IMR-90 (cell line): ENCODE results near the gene LEPROT. TPM values are rescaled to one million over a fixed set of nuclear protein-coding genes. Genes with fewer than 3 reads are reported as not detected.

Experiments
- ATAC-seq: fragments of 200-7000 bp; cut with Tn5 transposase; 2 replicates; pipeline ENCODE4 v1.9.1; 2020; ENCODE audit warnings: low read depth, mild to moderate bottlenecking, moderate library complexity
- BruUV-seq: library from RNA; stranded (reverse); fragments of 400-500 nt; replicated peaks from 2 replicates; lab custom pipeline; 2021; lab: Mats Ljungman, UMichigan
- CTCF ChIA-PET: fragments of 300-600 bp; formaldehyde crosslinking; extraction: SDS; loops from one replicate; lab custom pipeline; 2021; ENCODE audit warnings: antibody characterized with exemption; lab: Yijun Ruan, JAX
- POLR2A ChIA-PET: fragments of 300-600 bp; sonication (Branson Sonifier 250); formaldehyde crosslinking; loops from one replicate; lab custom pipeline; 2022; ENCODE audit warnings: antibody characterized with exemption; ENCODE audit not compliant: unreplicated experiment; lab: Charles Lee
- DNase-seq: peaks from one replicate; pipeline ENCODE4 v3.0.0; 2013
- H2AFZ ChIP-seq: replicated peaks from 2 replicates; pipeline ENCODE3; 2013; ENCODE audit warnings: low read length, mild to moderate bottlenecking; ENCODE audit not compliant: poor library complexity
- H2AK5ac ChIP-seq: 2 replicates; pipeline ENCODE4 v1.6.1; 2013; ENCODE audit warnings: low read depth, low read length, inconsistent platforms
- H2AK9ac ChIP-seq: replicated peaks from 2 replicates; pipeline ENCODE3; 2013; ENCODE audit warnings: mild to moderate bottlenecking, low read depth, low read length, moderate library complexity; ENCODE audit not compliant: poor library complexity
- H2BK120ac ChIP-seq: 2 replicates; pipeline ENCODE4 v1.6.1; 2013; ENCODE audit warnings: low read depth, low read length, inconsistent platforms
- H2BK15ac ChIP-seq: 3 replicates; pipeline ENCODE4 v1.6.1; 2013; ENCODE audit warnings: low read depth, low read length, inconsistent platforms
- H2BK20ac ChIP-seq: 2 replicates; pipeline ENCODE4 v1.6.1; 2013; ENCODE audit warnings: low read depth, mild to moderate bottlenecking, inconsistent platforms, low read length, moderate library complexity
- H2BK5ac ChIP-seq: 2 replicates; pipeline ENCODE4 v1.6.1; 2013; ENCODE audit warnings: mild to moderate bottlenecking, low read depth, low read length, inconsistent platforms; ENCODE audit not compliant: poor library complexity, severe bottlenecking
- H3K14ac ChIP-seq: replicated peaks from 2 replicates; pipeline ENCODE4 v1.6.1; 2013; ENCODE audit warnings: low read depth, low read length, inconsistent platforms
- H3K18ac ChIP-seq: 2 replicates; pipeline ENCODE4 v1.6.1; 2013; ENCODE audit warnings: low read depth, low read length, control low read depth
- H3K23ac ChIP-seq: 2 replicates; pipeline ENCODE4 v1.6.1; 2013; ENCODE audit warnings: low read depth, low read length, inconsistent platforms
- H3K27ac ChIP-seq: 2 replicates; pipeline ENCODE4 v1.5.1; 2013; ENCODE audit warnings: mild to moderate bottlenecking, control low read depth, low read length; ENCODE audit not compliant: insufficient read depth
- H3K27me3 ChIP-seq: 2 replicates; pipeline ENCODE4 v1.6.1; 2013; ENCODE audit warnings: low read length; ENCODE audit not compliant: control insufficient read depth, insufficient read depth
- H3K36me3 ChIP-seq: 2 replicates; pipeline ENCODE4 v1.6.1; 2013; ENCODE audit warnings: low read length, mixed read lengths; ENCODE audit not compliant: control insufficient read depth, insufficient read depth
- H3K4ac ChIP-seq: 2 replicates; pipeline ENCODE4 v1.6.1; 2013; ENCODE audit warnings: low read depth, low read length, inconsistent platforms
- H3K4me1 ChIP-seq: 2 replicates; pipeline ENCODE4 v1.6.1; 2013; ENCODE audit warnings: low read length, mixed read lengths; ENCODE audit not compliant: control insufficient read depth, insufficient read depth
- H3K4me2 ChIP-seq: 2 replicates; pipeline ENCODE4 v1.6.1; 2013; ENCODE audit warnings: low read depth, mild to moderate bottlenecking, control low read depth, low read length, moderate library complexity
- H3K4me3 ChIP-seq: 2 replicates; pipeline ENCODE4 v1.5.1; 2013; ENCODE audit warnings: low read depth, mild to moderate bottlenecking, control low read depth, low read length, moderate library complexity; ENCODE audit not compliant: insufficient read depth
- H3K56ac ChIP-seq: 2 replicates; pipeline ENCODE4 v1.6.1; 2013; ENCODE audit warnings: low read length, inconsistent platforms; ENCODE audit not compliant: insufficient read depth; ENCODE audit errors: extremely low read depth
- H3K79me1 ChIP-seq, 2 experiments: 2 replicates each; pipeline ENCODE4 v1.6.1; 2013; ENCODE audit warnings: low read length in 2 of 2, inconsistent platforms in 1 of 2, low read depth in 1 of 2
- H3K9ac ChIP-seq: 2 replicates; pipeline ENCODE4 v1.6.1; 2013; ENCODE audit warnings: low read depth, low read length, control low read depth
- H3K9me1 ChIP-seq: 2 replicates; pipeline ENCODE4 v1.6.1; 2013; ENCODE audit warnings: low read length, inconsistent platforms; ENCODE audit not compliant: insufficient read depth
- H3K9me3 ChIP-seq: 2 replicates; pipeline ENCODE4 v1.6.1; 2013; ENCODE audit warnings: low read length; ENCODE audit not compliant: control insufficient read depth, insufficient read depth
- H4K20me1 ChIP-seq: 2 replicates; pipeline ENCODE4 v1.6.1; 2013; ENCODE audit warnings: low read length, inconsistent platforms; ENCODE audit not compliant: insufficient read depth
- H4K5ac ChIP-seq: 2 replicates; pipeline ENCODE4 v1.6.1; 2013; ENCODE audit warnings: mild to moderate bottlenecking, low read depth, low read length, control low read depth
- H4K8ac ChIP-seq, 2 experiments: 2 replicates each; pipeline ENCODE4 v1.6.1; 2013; ENCODE audit warnings: low read depth in 2 of 2, low read length in 2 of 2, control low read depth in 1 of 2, inconsistent platforms in 1 of 2
- H4K91ac ChIP-seq: 2 replicates; pipeline ENCODE4 v1.6.1; 2013; ENCODE audit warnings: low read depth, low read length, inconsistent platforms; ENCODE audit not compliant: insufficient read depth
- CEBPB ChIP-seq: IDR thresholded peaks from 2 replicates; pipeline ENCODE4 v1.6.1; 2012; ENCODE audit warnings: low read depth, low read length, improper control_type of control experiment
- ELK1 ChIP-seq: fragments of 150-350 bp; IDR thresholded peaks from 2 replicates; pipeline ENCODE4 v1.6.1; 2016; ENCODE audit warnings: low read depth, mild to moderate bottlenecking, low read length, moderate library complexity, borderline replicate concordance
- FOS ChIP-seq: fragments of 150-350 bp; IDR thresholded peaks from 2 replicates; pipeline ENCODE4 v1.6.1; 2016; ENCODE audit warnings: low read depth, low read length
- MAZ ChIP-seq: IDR thresholded peaks from 2 replicates; pipeline ENCODE4 v1.6.1; 2012; ENCODE audit warnings: low read depth, mild to moderate bottlenecking, low read length, improper control_type of control experiment, moderate library complexity, borderline replicate concordance
- MXI1 ChIP-seq: IDR thresholded peaks from 2 replicates; pipeline ENCODE4 v1.6.1; 2012; ENCODE audit warnings: low read depth, mild to moderate bottlenecking, low read length, moderate library complexity, borderline replicate concordance
- RCOR1 ChIP-seq: IDR thresholded peaks from 2 replicates; pipeline ENCODE4 v1.6.1; 2012; ENCODE audit warnings: mild to moderate bottlenecking, low read length, improper control_type of control experiment; ENCODE audit not compliant: insufficient replicate concordance
- RFX5 ChIP-seq: IDR thresholded peaks from 2 replicates; pipeline ENCODE4 v1.8.0; 2012; ENCODE audit warnings: low read depth, mild to moderate bottlenecking, low read length, moderate library complexity
- WGBS, 2 experiments: methylation state at CpG; one replicate each; pipeline versions ENCODE4 v1.1.5 to v1.1.7; 2013; ENCODE audit warnings: missing lambda C conversion rate in 2 of 2; ENCODE audit not compliant: insufficient read length in 1 of 2; ENCODE audit errors: extremely low coverage in 2 of 2; 5-methylcytosine and 5-hydroxymethylcytosine counted together
- dilution Hi-C: fragments of 300-500 bp; cut with HindIII; formaldehyde crosslinking; loops from one replicate; pipeline ENCODE4 v1.14.3; 2018; ENCODE audit warnings: low sequenced_read_pairs; ENCODE audit not compliant: unreplicated experiment
- in situ Hi-C: fragments of 300-500 bp; cut with MboI; formaldehyde crosslinking; loops from 3 replicates; pipeline ENCODE4 v1.14.3; 2019; ENCODE audit warnings: low sequenced_read_pairs, inconsistent platforms, mixed read lengths
- intact Hi-C: fragments of 100-400 bp; cut with micrococcal nuclease; formaldehyde crosslinking; loops from 2 replicates; pipeline ENCODE4 v1.10.0; 2022
- polyA plus RNA-seq, 3 experiments: library from polyadenylated mRNA; depleted of rRNA; stranded (reverse); fragments of >200 nt; gene quantifications; 2 replicates each; pipeline ENCODE4 v1.2.3, GENCODE V29; 2012; ENCODE audit warnings: low replicate concordance in 1 of 3
- total RNA-seq: library from RNA; depleted of rRNA; stranded (reverse); fragments of >200 nt; gene quantifications from 2 replicates; pipeline ENCODE4 v1.2.3, GENCODE V29; 2012
- TF ChIP-seq, protein P1 (sequence below): conservative IDR thresholded peaks from 2 replicates; pipeline ENCODE4 v1.5.1; 2012; ENCODE audit warnings: mild to moderate bottlenecking, low read depth, low read length, improper control_type of control experiment
- TF ChIP-seq, protein P2 (sequence below): fragments of 150-350 bp; IDR thresholded peaks from 2 replicates; pipeline ENCODE4 v1.6.1; 2017; ENCODE audit warnings: mild to moderate bottlenecking, antibody characterized with exemption, low read length, low read depth

LEPROT gene
- total and polyA plus RNA-seq, 2 of the 4 experiments (the other 2 are of a cell fraction) = 21.0 to 40.2 TPM

- POLR2A ChIA-PET = no interaction called here
These were observed 51.4 kb downstream of the LEPROT start for GRCh38 chr1:65471861-65472332.

More at GRCh38 chr1:65471861-65472332, 51.4 kb downstream of the LEPROT start:
- H3K4me1 ChIP-seq = peaks cover 8% of the 10 kb centered on the region
- TF ChIP-seq MXI1 (no peak), ELK1 (no peak), MAZ (no peak), RFX5 (no peak), CEBPB (no peak), FOS (no peak), RCOR1 (no peak)
- TF ChIP-seq, protein P1, sequence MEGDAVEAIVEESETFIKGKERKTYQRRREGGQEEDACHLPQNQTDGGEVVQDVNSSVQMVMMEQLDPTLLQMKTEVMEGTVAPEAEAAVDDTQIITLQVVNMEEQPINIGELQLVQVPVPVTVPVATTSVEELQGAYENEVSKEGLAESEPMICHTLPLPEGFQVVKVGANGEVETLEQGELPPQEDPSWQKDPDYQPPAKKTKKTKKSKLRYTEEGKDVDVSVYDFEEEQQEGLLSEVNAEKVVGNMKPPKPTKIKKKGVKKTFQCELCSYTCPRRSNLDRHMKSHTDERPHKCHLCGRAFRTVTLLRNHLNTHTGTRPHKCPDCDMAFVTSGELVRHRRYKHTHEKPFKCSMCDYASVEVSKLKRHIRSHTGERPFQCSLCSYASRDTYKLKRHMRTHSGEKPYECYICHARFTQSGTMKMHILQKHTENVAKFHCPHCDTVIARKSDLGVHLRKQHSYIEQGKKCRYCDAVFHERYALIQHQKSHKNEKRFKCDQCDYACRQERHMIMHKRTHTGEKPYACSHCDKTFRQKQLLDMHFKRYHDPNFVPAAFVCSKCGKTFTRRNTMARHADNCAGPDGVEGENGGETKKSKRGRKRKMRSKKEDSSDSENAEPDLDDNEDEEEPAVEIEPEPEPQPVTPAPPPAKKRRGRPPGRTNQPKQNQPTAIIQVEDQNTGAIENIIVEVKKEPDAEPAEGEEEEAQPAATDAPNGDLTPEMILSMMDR = no peak
- TF ChIP-seq, protein P2, sequence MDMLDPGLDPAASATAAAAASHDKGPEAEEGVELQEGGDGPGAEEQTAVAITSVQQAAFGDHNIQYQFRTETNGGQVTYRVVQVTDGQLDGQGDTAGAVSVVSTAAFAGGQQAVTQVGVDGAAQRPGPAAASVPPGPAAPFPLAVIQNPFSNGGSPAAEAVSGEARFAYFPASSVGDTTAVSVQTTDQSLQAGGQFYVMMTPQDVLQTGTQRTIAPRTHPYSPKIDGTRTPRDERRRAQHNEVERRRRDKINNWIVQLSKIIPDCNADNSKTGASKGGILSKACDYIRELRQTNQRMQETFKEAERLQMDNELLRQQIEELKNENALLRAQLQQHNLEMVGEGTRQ = no peak
- no peak overlapping the region for H4K91ac ChIP-seq
- intact Hi-C loops (no loop called here), in situ Hi-C loops (no loop called here), dilution Hi-C loops (no loop called here)
- H3K4me3 ChIP-seq = no peak overlapping the region
- H3K9me3 ChIP-seq = no peaks in the 10 kb centered on the region
- no peak overlapping the region for H2BK15ac ChIP-seq
- H2AFZ ChIP-seq = no peak overlapping the region
- no peak overlapping the region for H4K5ac ChIP-seq
- CTCF ChIA-PET = no interaction called here
- no peak overlapping the region for H3K56ac ChIP-seq
- DNase-seq (no peak), ATAC-seq (no peak)
- no peak overlapping the region for H3K4ac ChIP-seq
- no CpG with 5 or more reads among the region's 4 CpGs for WGBS, 2 experiments
- peaks cover 9% of the 10 kb centered on the region; the same call in 1 of the 2 replicates for H3K9me1 ChIP-seq
- H4K20me1 ChIP-seq = no peaks in the 10 kb centered on the region
- no peak overlapping the region for H2BK5ac ChIP-seq
- H3K9ac ChIP-seq = no peak overlapping the region
- no peak overlapping the region for H4K8ac ChIP-seq
- BruUV-seq = no TSS peak
- no peak overlapping the region for H2AK5ac ChIP-seq
- H3K79me1 ChIP-seq = no peaks in the 10 kb centered on the region; a peak in 1 of 4 replicates
- H3K36me3 ChIP-seq = no peaks in the 10 kb centered on the region
- H3K14ac ChIP-seq = no peak overlapping the region
- H3K4me2 ChIP-seq = no peak overlapping the region
- H3K18ac ChIP-seq = no peak overlapping the region
- H2AK9ac ChIP-seq = no peak overlapping the region
- no peak overlapping the region for H2BK20ac ChIP-seq
- no peaks in the 10 kb centered on the region for H3K27me3 ChIP-seq
- H3K27ac ChIP-seq = no peak overlapping the region
- H2BK120ac ChIP-seq = no peak overlapping the region
- no peak overlapping the region for H3K23ac ChIP-seq
